ENCODE data around the gene SETX. TPM values are rescaled to one million over a fixed set of nuclear protein-coding genes. Genes with fewer than 3 reads are reported as not detected.

The SETX gene
- total and polyA plus RNA-seq, 11 donors = 11.7 to 42.5 (median 27.5) TPM

- Histone ChIP-seq H3K9me3 (no peaks in the 10 kb centered on the region), H3K4me3 (no peak overlapping the region), H3K4me1 (peaks cover 0 to 30% (median 6%) of the 10 kb centered on the region in 12 donors), H3K36me3 (no peaks in the 10 kb centered on the region), H3K27me3 (peaks cover 0 to 15% (median 0%) of the 10 kb centered on the region in 9 donors), H3K27ac (no peak overlapping the region)
- intact Hi-C loops (cut with DNase I) = loop anchor here (1.0 to 10.0 kb wide), 15 partner anchors 64 to 474 kb away; partner anchors contain the start of gene MED27 (in 3 of the 10)
- TF ChIP-seq POLR2A (IDR thresholded peaks at IDR 0.05) (no peak), CTCF (IDR thresholded peaks at IDR 0.05) (peak; percentile 88 to 98 (median 94))
- 35 to 48% (median 42%) methylated on average over 14 to 19 of the region's 19 CpGs for WGBS, 4 donors
- DNase-seq (peak; percentile 63 to 87 (median 77)), ATAC-seq (peak; percentile 7 to 46 (median 24))
Measured at GRCh38 chr9:132235894-132236661, 118.7 kb downstream of the SETX start.

DNA sequence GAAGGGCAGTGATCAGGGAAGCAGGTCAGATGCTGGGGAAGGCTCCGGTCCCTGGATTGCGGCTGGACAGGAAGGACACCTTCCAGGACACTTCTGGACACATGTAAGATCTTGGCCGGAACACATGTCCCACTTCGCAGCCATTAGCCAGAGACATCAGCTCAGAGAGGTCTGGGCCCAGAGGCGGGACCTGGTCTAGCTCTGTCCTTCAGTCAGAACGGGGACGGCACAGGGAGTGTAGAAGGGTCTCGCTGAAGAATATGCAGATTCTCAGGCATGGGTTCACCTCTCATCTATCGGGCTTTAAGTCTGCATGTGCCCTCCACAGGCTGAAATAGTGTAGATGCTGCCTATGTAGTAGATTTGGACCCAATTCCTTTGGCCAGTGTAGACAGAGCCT lies 119.7 kb downstream of the SETX start:
- Histone ChIP-seq H3K27ac (no peak overlapping the region), H3K4me1 (peaks cover 0 to 26% (median 1%) of the 10 kb centered on the region in 12 donors), H3K27me3 (peaks cover 0 to 19% (median 0%) of the 10 kb centered on the region in 9 donors), H3K36me3 (no peaks in the 10 kb centered on the region), H3K4me3 (no peak overlapping the region), H3K9me3 (no peaks in the 10 kb centered on the region)
- no peak for TF ChIP-seq POLR2A (IDR thresholded peaks at IDR 0.05)
- TF ChIP-seq CTCF (IDR thresholded peaks at IDR 0.05) = no peak
- ATAC-seq (no peak), DNase-seq (peak in 1 of 5 donors; percentile 20)
- WGBS, 4 donors = 78 to 85% (median 80%) methylated on average over 9 of the region's 9 CpGs
- intact Hi-C loops (cut with DNase I) = loop anchor here in 7 of 10 donors (2.0 to 10.0 kb wide), 11 partner anchors 63 to 473 kb away; partner anchors contain the start of gene MED27 (in 3 of the 7)

GRCh38 chr9:132234535-132234934 lies 120.3 kb downstream of the SETX start:
- no peak for ATAC-seq
- peaks cover 0 to 26% (median 1%) of the 10 kb centered on the region in 12 donors for H3K4me1 ChIP-seq
- DNase-seq = peak in 1 of 5 donors; percentile 16
- no peaks in the 10 kb centered on the region for H3K9me3 ChIP-seq
- TF ChIP-seq CTCF (IDR thresholded peaks at IDR 0.05) (no peak), POLR2A (IDR thresholded peaks at IDR 0.05) (no peak)
- 69 to 83% (median 75%) methylated on average over 8 to 12 of the region's 12 CpGs for WGBS, 4 donors
- no peak overlapping the region for H3K4me3 ChIP-seq
- peaks cover 0 to 19% (median 0%) of the 10 kb centered on the region in 9 donors for H3K27me3 ChIP-seq
- H3K27ac ChIP-seq = no peak overlapping the region
- no peaks in the 10 kb centered on the region for H3K36me3 ChIP-seq
- intact Hi-C loops (cut with DNase I) = loop anchor here in 8 of 10 donors (2.0 to 10.0 kb wide), 6 partner anchors 64 to 400 kb away; partner anchors contain the start of gene MED27 (in 3 of the 8)

DNA sequence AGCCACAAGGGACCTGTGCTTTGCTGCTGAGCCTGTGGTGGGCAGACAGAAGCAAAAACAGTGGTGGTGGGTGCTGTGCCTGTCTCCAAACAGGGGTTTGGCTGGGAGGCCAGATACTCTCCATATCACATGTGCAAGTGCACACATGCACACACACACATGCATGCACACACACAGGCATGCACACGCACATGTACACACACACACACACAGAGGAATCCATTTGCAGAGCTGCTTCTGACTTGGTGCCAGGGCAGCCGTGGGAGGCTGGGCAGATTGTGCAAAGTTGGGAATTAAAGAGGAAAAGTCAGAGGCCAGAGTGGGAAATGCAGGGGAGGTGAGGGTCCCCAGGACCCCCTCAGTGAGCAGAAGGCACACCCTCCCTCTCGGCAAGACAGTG lies 121.6 kb downstream of the SETX start:
- H3K27me3 ChIP-seq = peaks cover 0 to 19% (median 0%) of the 10 kb centered on the region in 9 donors
- no peak overlapping the region for H3K4me3 ChIP-seq
- intact Hi-C loops (cut with DNase I) = loop anchor here in 6 of 10 donors (5.0 to 10.0 kb wide), 4 partner anchors 66 to 398 kb away; partner anchors contain the start of gene MED27 (in 3 of the 6)
- DNase-seq (no peak), ATAC-seq (no peak)
- no peak for TF ChIP-seq POLR2A (IDR thresholded peaks at IDR 0.05)
- TF ChIP-seq CTCF (IDR thresholded peaks at IDR 0.05) = no peak
- WGBS, 4 donors = 68 to 73% (median 69%) methylated on average over 3 of the region's 3 CpGs
- H3K4me1 ChIP-seq = peaks cover 0 to 26% (median 1%) of the 10 kb centered on the region in 12 donors
- no peaks in the 10 kb centered on the region for H3K36me3 ChIP-seq
- H3K9me3 ChIP-seq = no peaks in the 10 kb centered on the region
- H3K27ac ChIP-seq = no peak overlapping the region

All from heart left ventricle (tissue), 16 donors.